ENCODE measurements around the gene CRKL.

Gene CRKL

DNA sequence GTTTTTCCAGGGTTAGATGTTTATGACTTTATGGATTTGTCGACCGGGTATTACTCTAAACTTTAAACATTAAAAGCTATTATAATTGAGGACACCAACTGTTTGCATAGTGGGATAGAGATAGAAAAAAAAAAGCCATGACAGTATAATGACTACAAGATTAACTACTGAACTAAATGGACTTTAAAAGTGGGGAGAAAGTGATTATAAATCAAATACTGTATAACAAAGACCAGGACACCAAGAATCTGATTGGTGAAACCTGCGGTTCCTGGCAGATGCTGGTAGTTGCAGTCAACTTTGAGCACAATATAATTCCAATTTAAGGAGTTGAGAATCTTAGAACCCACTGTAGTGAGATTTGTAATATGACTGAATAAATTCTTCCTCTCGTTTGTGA is 2.5 kb downstream of the CRKL start:
- Histone ChIP-seq H3K79me1 (ENCODE audit: low read length) (peaks cover 12% of the 10 kb centered on the region), H3K14ac (ENCODE audit: low read length) (no peak overlapping the region), H3K4me3 (ENCODE audit: low read depth, low read length) (no peak overlapping the region), H2AK5ac (ENCODE audit: low read length) (no peak overlapping the region), H3K79me2 (ENCODE audit: control insufficient read depth, insufficient read depth, low read length, poor library complexity) (peaks cover 30% of the 10 kb centered on the region), H3K4ac (ENCODE audit: low read depth, low read length) (peak overlapping the region; percentile 64), H3K4me2 (ENCODE audit: low read length) (peak overlapping the region; percentile 62), H3K18ac (ENCODE audit: low read length) (no peak overlapping the region), H3K9ac (ENCODE audit: low read length) (no peak overlapping the region), H3K9me3 (ENCODE audit: insufficient read depth, low read depth, low read length) (no peaks in the 10 kb centered on the region), H2AFZ (ENCODE audit: insufficient read depth, low read length, poor library complexity) (no peak overlapping the region), H3K36me3 (ENCODE audit: control insufficient read depth in 1 of 2, insufficient read depth in 2 of 2, low read length in 2 of 2) (peaks cover 0 to 4% of the 10 kb centered on the region in 2 experiments), H4K91ac (ENCODE audit: low read depth, low read length) (no peak overlapping the region), H2BK12ac (ENCODE audit: low read length) (no peak overlapping the region), H3K23ac (ENCODE audit: low read length) (no peak overlapping the region), H4K12ac (ENCODE audit: low read depth, low read length) (no peak overlapping the region), H4K8ac (ENCODE audit: low read depth, low read length) (no peak overlapping the region), H3K4me1 (ENCODE audit: control insufficient read depth in 1 of 2, insufficient read depth in 2 of 2, low read length in 2 of 2) (peaks cover 2 to 5% of the 10 kb centered on the region in 2 experiments), H3K27ac (ENCODE audit: low read depth, low read length) (no peak overlapping the region), H2BK120ac (ENCODE audit: insufficient read depth, low read length, poor library complexity) (no peak overlapping the region), H2BK5ac (ENCODE audit: low read depth, low read length, poor library complexity) (no peak overlapping the region), H3K27me3 (ENCODE audit: insufficient read depth, low read length) (no peaks in the 10 kb centered on the region)
- peak in 1 of 2 donors; percentile 43 for DNase-seq
- WGBS (ENCODE audit: extremely low coverage, insufficient coverage, insufficient read length): no CpG with 5 or more reads among the region's 4 CpGs

DNA sequence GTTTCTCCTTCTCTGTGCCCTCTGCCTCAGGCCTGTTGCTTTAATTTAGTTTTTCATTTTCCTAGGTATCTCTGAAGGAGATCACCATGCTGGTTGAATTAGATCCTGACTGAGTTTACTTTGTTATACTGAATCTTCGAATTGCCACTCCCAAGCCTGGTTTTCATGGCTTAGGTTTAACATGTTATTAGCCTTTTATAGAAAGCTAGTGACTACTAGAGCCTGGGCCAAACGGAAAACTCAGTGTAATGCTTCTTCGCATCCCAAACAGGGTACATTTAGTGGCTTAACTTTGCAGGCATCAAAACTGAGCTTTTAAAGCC is 3.6 kb downstream of the CRKL start:
- H3K36me3 ChIP-seq (ENCODE audit: control insufficient read depth in 1 of 2, insufficient read depth in 2 of 2, low read length in 2 of 2): peaks cover 0 to 7% of the 10 kb centered on the region in 2 experiments
- H3K4me3 ChIP-seq (ENCODE audit: low read depth, low read length): no peak overlapping the region

DNA sequence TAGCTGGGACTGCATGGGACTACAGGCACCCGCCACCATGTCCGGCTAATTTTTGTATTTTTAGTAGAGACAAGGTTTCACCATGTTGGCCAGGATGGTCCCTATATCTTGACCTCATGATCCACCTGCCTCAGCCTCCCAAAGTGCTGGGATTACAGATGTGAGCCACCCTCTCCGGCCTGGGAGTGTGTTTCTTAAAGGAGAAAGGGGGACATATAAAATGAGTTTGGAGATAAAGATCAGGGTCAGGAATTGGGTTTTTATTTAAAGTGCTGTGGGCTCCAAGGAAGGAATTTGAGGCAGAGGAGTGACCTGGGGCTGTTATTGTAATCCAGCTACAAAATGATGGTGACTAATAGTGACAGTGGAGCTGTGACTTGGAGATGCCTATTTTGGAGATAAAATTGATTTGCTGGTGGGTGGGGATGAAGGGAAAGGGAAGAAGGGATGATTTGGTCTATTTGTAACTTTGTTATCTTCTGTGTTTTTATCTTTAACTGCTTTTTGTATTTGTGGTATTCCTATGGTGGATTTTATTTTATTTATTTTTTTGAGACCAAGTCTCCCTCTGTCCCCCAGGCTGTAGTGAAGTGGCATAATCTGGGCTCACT is 5.0 kb downstream of the CRKL start:
- Histone ChIP-seq H2AK5ac (ENCODE audit: low read length) (no peak overlapping the region), H3K27ac (ENCODE audit: low read depth, low read length) (no peak overlapping the region), H4K8ac (ENCODE audit: low read depth, low read length) (no peak overlapping the region), H3K27me3 (ENCODE audit: insufficient read depth, low read length) (no peaks in the 10 kb centered on the region), H3K9ac (ENCODE audit: low read length) (no peak overlapping the region), H2BK12ac (ENCODE audit: low read length) (no peak overlapping the region), H3K4me2 (ENCODE audit: low read length) (no peak overlapping the region), H3K14ac (ENCODE audit: low read length) (no peak overlapping the region), H4K12ac (ENCODE audit: low read depth, low read length) (no peak overlapping the region), H3K36me3 (ENCODE audit: control insufficient read depth in 1 of 2, insufficient read depth in 2 of 2, low read length in 2 of 2) (peaks cover 2 to 7% of the 10 kb centered on the region in 2 experiments), H4K91ac (ENCODE audit: low read depth, low read length) (no peak overlapping the region), H3K9me3 (ENCODE audit: insufficient read depth, low read depth, low read length) (no peaks in the 10 kb centered on the region), H3K4me1 (ENCODE audit: control insufficient read depth in 1 of 2, insufficient read depth in 2 of 2, low read length in 2 of 2) (peaks cover 4 to 5% of the 10 kb centered on the region in 2 experiments), H3K79me1 (ENCODE audit: low read length) (peaks cover 10% of the 10 kb centered on the region), H3K18ac (ENCODE audit: low read length) (no peak overlapping the region), H2BK5ac (ENCODE audit: low read depth, low read length, poor library complexity) (no peak overlapping the region), H3K4me3 (ENCODE audit: low read depth, low read length) (no peak overlapping the region), H3K79me2 (ENCODE audit: control insufficient read depth, insufficient read depth, low read length, poor library complexity) (peaks cover 38% of the 10 kb centered on the region), H3K4ac (ENCODE audit: low read depth, low read length) (peak overlapping the region; percentile 90), H3K23ac (ENCODE audit: low read length) (no peak overlapping the region), H2AFZ (ENCODE audit: insufficient read depth, low read length, poor library complexity) (no peak overlapping the region), H2BK120ac (ENCODE audit: insufficient read depth, low read length, poor library complexity) (no peak overlapping the region)
- DNase-seq: peak in 1 of 2 donors; percentile 22
- no CpG with 5 or more reads among the region's 3 CpGs for WGBS (ENCODE audit: extremely low coverage, insufficient coverage, insufficient read length)

More for the DNA sequence above, 3.6 kb downstream of the CRKL start:
- no peaks in the 10 kb centered on the region for H3K27me3 ChIP-seq (ENCODE audit: insufficient read depth, low read length)
- no peak overlapping the region for H3K27ac ChIP-seq (ENCODE audit: low read depth, low read length)
- DNase-seq: peak in 1 of 2 donors; percentile 22
- no peak overlapping the region for H3K23ac ChIP-seq (ENCODE audit: low read length)
- H3K9me3 ChIP-seq (ENCODE audit: insufficient read depth, low read depth, low read length): no peaks in the 10 kb centered on the region
- H3K4me1 ChIP-seq (ENCODE audit: control insufficient read depth in 1 of 2, insufficient read depth in 2 of 2, low read length in 2 of 2): peaks cover 2 to 5% of the 10 kb centered on the region in 2 experiments
- H2AFZ ChIP-seq (ENCODE audit: insufficient read depth, low read length, poor library complexity): no peak overlapping the region
- H3K14ac ChIP-seq (ENCODE audit: low read length): no peak overlapping the region
- H4K91ac ChIP-seq (ENCODE audit: low read depth, low read length): no peak overlapping the region
- H2BK5ac ChIP-seq (ENCODE audit: low read depth, low read length, poor library complexity): no peak overlapping the region
- H3K4ac ChIP-seq (ENCODE audit: low read depth, low read length): peak overlapping the region; percentile 9
- H2AK5ac ChIP-seq (ENCODE audit: low read length): no peak overlapping the region
- H3K4me2 ChIP-seq (ENCODE audit: low read length): no peak overlapping the region
- H3K9ac ChIP-seq (ENCODE audit: low read length): no peak overlapping the region
- H4K8ac ChIP-seq (ENCODE audit: low read depth, low read length): no peak overlapping the region
- H2BK12ac ChIP-seq (ENCODE audit: low read length): no peak overlapping the region
- no peak overlapping the region for H3K18ac ChIP-seq (ENCODE audit: low read length)
- H2BK120ac ChIP-seq (ENCODE audit: insufficient read depth, low read length, poor library complexity): no peak overlapping the region
- no CpG with 5 or more reads among the region's 3 CpGs for WGBS (ENCODE audit: extremely low coverage, insufficient coverage, insufficient read length)
- no peak overlapping the region for H4K12ac ChIP-seq (ENCODE audit: low read depth, low read length)
- peaks cover 33% of the 10 kb centered on the region for H3K79me2 ChIP-seq (ENCODE audit: control insufficient read depth, insufficient read depth, low read length, poor library complexity)
- peaks cover 12% of the 10 kb centered on the region for H3K79me1 ChIP-seq (ENCODE audit: low read length)

DNA sequence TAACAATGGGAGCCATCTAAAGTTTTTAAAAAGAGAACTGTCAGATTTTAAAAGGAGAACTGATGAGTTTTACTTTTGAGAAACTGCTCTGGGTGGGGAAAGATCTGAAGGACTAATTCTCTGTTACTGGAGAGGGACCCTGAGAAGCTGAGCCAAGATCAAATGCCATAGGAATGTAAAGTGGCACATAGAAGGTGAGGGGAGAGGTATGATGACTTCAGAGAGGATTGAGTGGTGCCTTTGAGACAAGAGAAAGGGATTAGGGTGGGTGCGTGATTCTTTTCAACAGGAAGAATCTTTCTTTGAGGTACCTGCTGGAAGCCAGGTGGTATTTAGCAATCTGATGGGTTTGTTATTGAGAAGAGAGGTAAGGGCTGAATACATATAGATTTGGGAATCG is 9.0 kb downstream of the CRKL start:
- DNase-seq: no peak
- no peak overlapping the region for H4K12ac ChIP-seq (ENCODE audit: low read depth, low read length)
- no peaks in the 10 kb centered on the region for H3K27me3 ChIP-seq (ENCODE audit: insufficient read depth, low read length)
- H3K79me2 ChIP-seq (ENCODE audit: control insufficient read depth, insufficient read depth, low read length, poor library complexity): peaks cover 38% of the 10 kb centered on the region
- H2AK5ac ChIP-seq (ENCODE audit: low read length): no peak overlapping the region
- H3K9ac ChIP-seq (ENCODE audit: low read length): no peak overlapping the region
- H3K36me3 ChIP-seq (ENCODE audit: control insufficient read depth in 1 of 2, insufficient read depth in 2 of 2, low read length in 2 of 2): peaks cover 2 to 7% of the 10 kb centered on the region in 2 experiments
- H3K14ac ChIP-seq (ENCODE audit: low read length): no peak overlapping the region
- H3K4ac ChIP-seq (ENCODE audit: low read depth, low read length): peak overlapping the region; percentile 97
- no peak overlapping the region for H4K91ac ChIP-seq (ENCODE audit: low read depth, low read length)
- no peak overlapping the region for H3K18ac ChIP-seq (ENCODE audit: low read length)
- H3K4me3 ChIP-seq (ENCODE audit: low read depth, low read length): no peak overlapping the region
- no peak overlapping the region for H3K27ac ChIP-seq (ENCODE audit: low read depth, low read length)
- H2BK120ac ChIP-seq (ENCODE audit: insufficient read depth, low read length, poor library complexity): no peak overlapping the region
- H2BK5ac ChIP-seq (ENCODE audit: low read depth, low read length, poor library complexity): no peak overlapping the region
- WGBS (ENCODE audit: extremely low coverage, insufficient coverage, insufficient read length): no CpG with 5 or more reads among the region's 2 CpGs
- no peak overlapping the region for H4K8ac ChIP-seq (ENCODE audit: low read depth, low read length)
- no peak overlapping the region for H3K4me2 ChIP-seq (ENCODE audit: low read length)
- no peak overlapping the region for H2AFZ ChIP-seq (ENCODE audit: insufficient read depth, low read length, poor library complexity)
- H3K4me1 ChIP-seq (ENCODE audit: control insufficient read depth in 1 of 2, insufficient read depth in 2 of 2, low read length in 2 of 2): peaks cover 2 to 3% of the 10 kb centered on the region in 2 experiments
- no peaks in the 10 kb centered on the region for H3K9me3 ChIP-seq (ENCODE audit: insufficient read depth, low read depth, low read length)
- no peaks in the 10 kb centered on the region for H3K79me1 ChIP-seq (ENCODE audit: low read length)
- no peak overlapping the region for H3K23ac ChIP-seq (ENCODE audit: low read length)
- H2BK12ac ChIP-seq (ENCODE audit: low read length): no peak overlapping the region

Measured in trophoblast cell (in vitro differentiated cells and primary cell).